Medulla oblongata (tissue), 1 donor: ENCODE measurements around the gene NR2C1.

Experiments used
- DNase-seq: peaks from one replicate; pipeline ENCODE4 v3.0.0-alpha.2; 2015; ENCODE audit errors: extremely low spot score

The NR2C1 gene

DNA sequence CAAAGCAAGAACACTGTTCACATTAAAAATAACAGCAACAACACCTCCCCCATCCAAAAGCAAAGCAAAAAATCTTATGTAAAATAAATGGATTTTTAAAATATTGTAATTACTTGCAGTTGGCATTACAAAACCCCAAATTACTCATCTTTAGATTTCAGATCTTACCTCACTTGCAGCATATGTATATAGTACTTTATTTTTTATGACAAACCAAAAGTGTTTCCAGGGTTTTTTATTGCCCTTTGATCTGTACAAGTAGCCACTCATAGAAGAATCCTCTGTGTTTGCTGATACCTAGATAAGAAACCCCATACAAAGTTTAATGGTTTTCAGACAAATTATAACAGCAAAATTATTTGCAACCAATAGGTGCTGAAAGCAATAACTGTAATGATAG, 12.2 kb upstream of the NR2C1 start:
- DNase-seq = no peak

DNA sequence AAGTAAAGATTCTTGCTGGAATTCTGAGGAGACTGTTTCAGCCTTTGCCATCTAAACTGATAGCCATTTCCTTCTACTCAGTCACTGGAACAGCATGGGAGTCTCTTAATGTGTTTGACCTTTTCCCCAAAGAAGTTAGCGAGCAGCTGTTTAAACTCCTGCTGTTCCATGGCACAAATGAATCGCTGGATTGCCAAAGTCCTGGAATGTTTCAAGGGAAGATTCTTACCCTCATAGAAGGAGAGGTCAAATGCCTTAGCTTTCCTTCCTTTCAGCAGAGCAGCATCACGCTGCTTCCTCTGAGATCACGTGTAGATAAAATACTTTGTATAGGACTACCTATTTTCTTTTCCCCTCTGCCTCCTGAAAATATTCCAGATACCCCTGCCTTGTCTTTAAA, 10.5 kb upstream of the NR2C1 start:
- peak; percentile 35 for DNase-seq

DNA sequence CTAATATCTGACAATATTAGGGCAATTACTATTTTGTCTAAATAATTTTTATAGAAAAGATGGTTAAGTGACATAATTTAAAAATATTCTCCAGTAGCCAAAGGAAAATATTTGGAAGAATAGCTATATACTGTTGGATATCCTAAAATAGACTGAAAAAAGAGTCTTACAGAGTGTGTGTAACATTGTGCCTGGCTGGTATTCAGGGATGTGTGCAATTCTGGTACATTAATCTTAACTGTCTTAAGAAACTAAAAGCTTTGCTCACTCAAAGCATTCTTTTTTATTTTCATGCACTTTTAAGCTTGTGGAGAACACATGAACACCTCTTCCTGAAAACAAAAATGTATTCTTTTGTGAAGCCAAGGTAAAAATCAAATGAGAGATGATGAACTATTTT, 10.1 kb upstream of the NR2C1 start:
- no peak for DNase-seq

DNA sequence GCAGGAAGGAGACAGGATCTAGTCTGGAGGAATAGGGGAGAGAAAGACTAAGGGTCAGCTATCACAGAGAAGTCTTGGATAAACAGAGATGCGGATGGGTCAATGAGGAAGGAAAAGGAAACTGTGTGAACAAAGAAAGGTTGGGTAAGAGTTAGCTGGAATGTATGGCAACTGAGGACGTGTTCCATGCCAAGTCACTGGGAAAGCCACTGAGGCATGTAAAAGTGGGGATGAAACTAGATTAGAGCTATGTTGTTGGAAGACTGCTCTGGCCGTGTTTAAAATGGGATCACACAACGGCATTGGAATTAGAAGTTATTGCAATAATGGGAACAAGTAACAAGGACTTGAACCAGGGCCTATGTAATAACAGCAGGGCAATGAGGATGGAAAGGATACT, 3.9 kb upstream of the NR2C1 start:
- no peak for DNase-seq

DNA sequence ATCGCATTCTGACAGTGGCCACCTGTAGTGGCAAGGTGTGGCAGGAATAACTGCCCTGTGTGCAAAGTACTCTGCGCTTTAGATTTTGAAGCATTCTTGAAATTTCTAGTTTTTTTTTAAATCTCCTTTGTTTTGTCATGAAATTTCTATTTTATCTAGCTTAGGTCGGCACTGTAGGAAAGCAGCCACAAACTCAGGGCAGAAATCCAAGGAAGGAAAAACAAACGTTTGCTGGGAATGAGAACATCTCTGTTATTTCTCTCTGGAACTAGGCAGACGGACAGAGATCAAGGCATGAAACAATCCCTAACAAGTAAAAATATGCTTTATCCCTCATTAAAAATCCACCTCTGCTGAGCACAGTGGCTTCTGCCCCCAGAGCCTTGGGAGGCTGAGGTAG, 1.3 kb upstream of the NR2C1 start:
- DNase-seq = peak; percentile 43

DNA sequence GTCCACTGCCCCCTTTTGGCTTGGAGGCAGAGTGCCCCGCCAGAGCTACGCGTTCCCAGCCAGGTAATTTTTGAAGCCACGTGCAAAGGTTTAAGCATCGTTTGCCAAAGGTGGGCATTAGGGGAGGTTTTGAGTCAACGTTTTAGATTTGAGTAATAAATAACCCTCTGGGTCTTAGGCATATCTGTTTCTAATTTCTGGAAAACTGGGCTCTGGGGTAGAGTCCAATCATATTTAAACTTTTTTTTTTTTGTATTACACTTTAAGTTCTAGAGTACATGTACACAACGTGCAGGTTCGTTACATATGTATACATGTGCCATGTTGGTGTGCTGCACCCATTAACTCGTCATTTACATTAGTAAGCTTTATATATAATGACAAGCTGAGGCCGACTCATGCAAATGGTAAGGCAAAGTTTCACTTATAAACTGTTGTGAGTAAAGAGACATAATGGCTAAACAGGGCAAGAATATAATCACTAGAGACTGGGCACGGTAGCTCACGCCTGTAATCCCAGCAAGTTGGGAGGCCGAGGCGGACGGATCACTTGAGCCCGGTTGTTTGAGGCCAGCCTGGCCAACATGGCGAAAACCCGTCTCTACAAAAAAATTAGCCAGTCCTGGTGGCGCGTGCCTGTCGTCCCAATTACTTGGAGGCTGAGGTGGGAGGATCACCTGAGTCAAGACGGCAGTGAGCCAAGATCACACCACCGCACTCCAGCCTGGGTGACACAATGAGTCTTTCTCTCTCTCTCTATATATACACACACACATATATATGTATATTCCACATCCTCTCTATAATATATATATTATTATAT, 491 bp upstream of the NR2C1 start:
- peak; percentile 13 for DNase-seq

DNA sequence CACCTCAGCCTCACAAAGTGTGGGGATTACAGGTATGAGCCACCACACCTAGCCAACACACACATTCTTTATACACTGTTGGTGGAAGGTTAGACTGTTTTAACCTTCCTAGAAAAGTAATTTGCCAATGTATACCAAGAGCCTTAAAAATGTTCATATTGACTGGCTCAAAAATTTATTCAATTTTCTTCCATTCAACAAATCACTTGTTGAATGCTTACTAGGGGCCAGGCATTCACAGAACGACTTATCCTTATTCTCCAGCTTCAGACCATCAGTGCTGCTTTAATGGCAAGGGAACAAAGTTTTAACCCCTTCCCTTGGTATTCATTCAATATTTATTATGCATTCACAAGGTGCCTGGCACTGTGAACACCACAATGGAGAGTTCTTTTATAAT, 3.0 kb downstream of the NR2C1 start:
- DNase-seq = no peak

DNA sequence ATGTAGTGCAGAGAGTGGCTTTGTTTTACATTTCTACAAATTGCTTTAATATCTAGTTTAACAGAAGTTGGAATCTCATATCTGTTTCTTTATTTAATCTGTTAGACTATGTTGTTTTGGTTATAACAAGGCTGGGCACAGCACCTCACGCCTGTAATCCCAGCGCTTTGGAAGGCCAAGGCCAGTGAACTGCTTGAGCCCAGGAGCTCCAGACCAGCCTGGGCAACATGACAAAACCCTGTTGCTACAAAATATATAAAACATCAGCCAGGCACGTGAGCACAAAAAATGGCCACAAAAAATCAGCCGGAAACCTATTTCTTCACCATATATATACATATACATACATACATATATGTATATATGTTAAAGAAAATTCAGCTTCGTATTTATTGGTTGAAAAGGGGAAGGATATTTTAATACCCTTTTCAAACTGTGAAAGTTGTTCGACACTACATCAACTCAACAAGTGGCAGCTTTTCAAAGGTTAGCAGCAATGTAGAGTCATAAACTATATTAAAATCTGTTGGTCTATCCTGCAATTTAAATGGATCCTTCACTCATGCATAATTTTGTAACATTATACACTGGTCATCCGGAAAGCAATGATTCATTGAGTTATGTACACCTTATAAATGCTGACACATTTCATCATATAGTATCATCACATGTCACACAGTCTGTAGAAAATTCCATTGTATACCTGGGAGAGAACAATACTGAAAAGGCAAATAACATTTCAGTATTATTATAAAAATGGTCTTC, 7.1 kb downstream of the NR2C1 start:
- DNase-seq = no peak

DNA sequence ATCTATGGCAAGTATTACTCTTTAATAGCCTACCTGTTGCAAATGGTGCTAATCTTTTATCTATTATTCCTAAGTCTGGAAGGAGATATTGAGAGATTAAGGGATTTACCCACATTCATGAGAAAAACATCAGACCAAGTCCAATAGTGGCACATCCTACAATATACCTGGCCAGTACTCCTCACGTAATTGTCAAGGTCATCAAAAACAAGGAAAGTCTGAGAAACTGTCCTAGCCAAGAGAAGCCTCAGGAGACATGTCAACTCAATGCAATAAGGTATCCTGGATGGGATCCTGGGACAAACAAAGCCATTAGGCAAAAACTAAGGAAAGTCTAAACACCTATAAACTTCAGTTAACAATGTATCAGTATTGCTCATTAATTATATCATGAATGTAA, 12.5 kb downstream of the NR2C1 start:
- no peak for DNase-seq

DNA sequence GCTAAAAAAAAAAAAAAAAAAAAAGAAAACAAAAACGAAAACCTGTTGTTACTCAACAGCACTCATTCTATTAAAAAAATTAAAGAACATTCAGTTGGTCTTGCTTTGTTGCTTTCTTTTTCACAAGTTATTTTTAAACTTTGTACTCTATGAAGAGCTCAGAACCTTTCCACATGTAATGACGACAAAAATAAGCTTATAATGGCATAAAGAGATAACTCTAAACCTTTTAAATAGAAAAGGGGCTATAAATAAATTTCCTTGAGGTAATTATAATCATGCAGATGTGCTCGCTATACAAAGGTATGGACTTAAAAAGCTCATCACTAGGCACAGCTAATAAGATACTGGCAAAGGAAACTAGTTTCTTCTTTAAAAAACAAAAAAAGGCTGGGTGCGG, 13.4 kb downstream of the NR2C1 start:
- no peak for DNase-seq

DNA sequence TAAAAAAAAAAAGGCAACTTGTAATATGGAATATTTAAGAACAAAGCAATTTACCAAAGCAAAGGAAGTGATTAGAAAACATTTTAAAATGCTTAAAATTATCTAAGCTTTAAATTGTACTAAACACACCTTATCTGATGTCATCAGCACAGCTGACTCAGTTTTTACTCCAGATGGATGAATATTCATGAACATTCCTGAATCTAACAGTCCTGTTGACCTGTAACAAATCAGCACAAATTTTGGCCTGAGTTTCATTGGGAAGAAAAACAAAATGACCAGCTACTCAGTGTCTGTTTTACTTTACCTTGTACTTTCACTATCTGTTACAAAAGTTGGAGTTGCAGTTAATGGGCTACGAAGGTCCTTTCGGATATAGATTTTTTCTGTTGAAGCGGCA, 16.0 kb downstream of the NR2C1 start:
- DNase-seq = no peak

DNA sequence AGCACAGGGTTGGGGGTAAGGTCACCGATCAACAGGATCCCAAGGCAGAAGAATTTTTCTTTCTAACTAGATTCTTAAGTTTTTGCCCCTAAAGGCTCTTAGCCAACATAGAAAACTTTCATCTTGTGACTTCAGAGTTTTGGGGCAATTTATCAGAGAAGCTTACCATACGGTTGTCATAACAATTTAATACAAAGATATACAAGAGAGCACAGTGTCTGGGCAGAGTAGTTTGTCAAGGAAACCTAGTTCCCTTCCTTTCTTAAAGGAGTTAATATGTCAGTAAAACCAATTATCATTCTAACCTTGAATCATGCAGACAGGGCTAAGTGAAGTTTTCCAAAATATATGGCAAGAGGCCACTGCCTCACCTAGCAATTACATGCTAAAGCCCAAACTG, 18.4 kb downstream of the NR2C1 start:
- no peak for DNase-seq

DNA sequence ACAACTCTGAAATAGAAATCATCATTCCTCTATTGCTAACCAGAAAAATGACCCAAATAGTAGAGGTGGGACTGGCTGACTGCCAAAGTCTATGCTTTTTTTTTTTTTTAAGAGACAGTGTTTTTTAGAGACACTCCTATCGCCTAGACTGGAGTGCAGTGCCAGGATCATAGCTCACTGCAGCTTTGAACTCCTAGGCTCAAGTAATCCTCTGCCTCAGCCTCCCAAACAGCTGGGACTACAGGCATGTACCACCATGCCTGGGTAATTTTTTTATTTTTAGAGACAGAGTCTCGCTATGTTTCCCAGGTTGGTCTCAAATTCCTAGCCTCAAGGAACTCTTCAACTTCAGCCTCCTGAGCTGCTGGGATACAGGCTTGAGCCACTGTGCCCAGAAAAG, 19.2 kb downstream of the NR2C1 start:
- DNase-seq = no peak

DNA sequence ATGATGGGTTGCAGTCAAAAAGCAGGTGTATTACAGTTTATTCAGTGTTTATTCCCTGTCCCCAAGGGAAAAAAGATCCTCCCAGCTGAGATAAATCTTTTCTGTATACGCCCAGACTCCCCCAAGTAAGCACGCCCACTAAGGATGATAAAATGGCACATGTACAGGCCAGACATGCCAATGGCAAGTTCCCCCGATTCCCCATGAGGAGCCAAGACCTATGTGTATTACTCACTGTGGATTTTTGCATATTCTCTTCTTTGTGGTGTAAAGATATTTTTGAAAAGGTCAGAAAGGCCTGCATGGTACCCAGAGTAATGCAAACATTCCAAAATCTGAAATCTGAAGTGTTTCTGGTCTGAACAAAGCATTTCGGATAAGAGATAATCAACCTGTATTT, 22.2 kb downstream of the NR2C1 start:
- no peak for DNase-seq

DNA sequence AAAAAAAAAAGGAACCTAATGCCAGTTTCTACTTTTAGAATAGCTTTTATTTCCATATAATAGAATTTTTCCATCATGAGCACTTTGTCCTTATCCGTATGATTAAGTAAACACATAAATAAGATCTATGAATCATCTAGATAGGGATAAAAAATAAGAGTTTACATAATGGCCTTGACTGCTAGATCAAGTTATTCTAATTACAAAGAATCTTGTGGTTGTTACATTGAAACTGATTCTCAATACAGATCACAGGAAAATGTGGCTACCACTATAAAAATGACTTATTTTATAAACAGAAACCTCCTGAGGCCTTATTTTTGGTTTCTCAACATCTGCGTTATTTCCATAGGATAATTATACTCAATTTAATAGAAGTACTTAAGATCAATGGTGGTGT, 35.5 kb downstream of the NR2C1 start:
- no peak for DNase-seq

DNA sequence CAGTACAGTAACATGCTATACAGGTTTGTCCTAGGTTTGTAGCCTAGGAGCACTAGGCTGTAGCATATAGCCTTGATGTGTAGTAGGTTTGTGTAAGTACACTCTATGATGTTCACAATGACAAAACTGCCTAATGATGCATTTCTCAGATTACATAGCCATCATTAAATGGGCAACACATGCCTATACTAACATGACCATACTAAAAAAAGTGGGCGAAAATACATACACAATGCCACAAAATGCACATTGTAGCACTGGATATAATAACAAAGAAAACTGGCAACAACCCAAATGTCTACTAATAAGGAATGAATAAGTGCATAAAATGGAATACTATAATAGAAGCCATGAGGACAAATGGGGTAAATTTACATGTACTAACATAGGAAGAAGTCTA, 38.7 kb downstream of the NR2C1 start:
- no peak for DNase-seq

DNA sequence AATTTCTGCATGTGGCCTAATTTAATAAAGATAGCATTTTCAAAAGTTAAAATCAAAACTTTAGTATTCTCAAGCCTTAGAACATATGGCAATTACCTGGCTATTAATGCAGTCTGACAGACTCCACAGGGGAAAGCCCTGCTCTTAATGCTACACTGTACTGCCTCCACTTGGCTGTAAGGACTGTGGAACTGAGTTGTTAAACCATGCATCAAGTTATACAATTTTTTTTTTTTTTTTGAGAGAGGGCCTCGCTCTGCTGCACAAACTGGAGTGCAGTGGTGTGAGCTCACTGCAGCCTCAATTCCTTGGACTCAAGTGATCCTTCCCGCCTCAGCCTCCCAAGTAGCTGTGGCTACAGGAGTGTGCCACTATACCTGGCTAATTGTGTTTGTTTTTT, 50.9 kb downstream of the NR2C1 start:
- no peak for DNase-seq

DNA sequence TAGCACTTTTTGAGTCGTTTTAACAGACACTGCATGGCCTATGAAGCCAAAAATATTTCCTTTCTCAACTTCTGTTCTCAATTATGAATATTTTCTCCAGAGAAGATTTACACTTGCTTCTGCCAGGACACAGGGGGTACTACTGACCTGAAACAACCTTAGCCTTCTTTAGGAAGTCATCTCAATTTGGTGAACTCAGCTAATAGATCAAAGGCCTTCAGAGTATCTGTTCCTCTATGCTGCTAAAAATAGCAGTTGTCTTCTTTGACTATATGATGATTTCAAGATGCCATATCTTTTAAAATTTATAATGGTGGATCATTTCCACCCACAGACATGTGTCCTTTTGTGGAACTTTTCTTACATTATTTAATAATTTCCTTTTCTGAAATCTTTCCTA, 55.9 kb downstream of the NR2C1 start:
- no peak for DNase-seq

DNA sequence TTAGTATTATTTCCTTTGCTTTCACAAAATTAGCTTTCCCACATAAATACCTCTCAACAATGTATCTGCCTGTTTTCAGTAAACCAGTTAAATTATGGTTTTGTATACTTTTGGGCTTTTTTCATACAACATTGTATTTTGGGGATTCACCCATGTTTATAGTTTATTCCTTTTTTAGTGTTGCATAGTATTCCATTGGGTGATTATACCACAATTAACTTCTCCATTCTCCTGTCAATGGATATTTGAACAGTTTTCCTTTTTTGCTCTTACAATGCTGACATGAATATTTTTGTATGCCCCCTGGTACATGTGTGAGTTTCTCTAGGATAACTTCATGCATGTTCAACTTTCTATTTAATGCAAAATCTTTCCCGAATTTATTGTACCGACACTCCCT, 57.3 kb downstream of the NR2C1 start:
- DNase-seq = no peak

DNA sequence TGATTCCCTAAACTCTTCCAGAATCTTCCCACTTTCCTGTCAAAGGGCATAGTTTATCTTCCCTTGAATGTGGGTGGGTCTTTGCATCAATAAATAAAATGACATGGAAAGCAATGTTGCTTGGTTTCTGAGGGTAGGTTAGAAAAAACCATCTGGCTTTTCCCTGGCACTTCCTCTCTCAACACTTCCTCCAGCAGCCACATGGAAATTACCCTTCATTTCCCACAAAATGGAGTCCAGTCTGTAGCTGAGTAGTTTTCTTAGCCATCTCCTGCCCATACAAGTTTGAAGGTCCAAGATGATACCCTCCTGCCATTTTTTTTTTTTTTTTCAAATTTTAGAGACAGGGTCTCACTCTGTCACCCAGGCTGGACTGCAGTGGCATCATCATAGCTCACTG, 58.9 kb downstream of the NR2C1 start:
- DNase-seq = no peak

DNA sequence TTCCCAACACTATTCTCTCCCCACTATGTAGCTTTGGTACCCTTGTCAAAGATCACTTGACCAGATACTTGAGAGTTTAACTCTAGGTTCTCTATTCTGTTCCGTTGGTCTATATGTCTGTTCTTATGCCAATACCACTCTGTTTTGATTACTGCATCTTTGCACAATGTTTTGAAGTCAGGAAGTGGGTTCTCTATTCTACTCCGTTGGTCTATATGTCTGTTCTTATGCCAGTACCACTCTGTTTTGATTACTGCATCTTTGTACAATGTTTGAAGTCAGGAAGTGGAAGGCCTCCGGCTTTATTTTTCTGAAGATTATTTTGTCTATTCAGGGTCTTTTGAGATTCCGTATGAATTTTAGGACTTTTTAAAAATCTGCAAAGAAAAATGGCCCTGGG, 67.2 kb downstream of the NR2C1 start:
- DNase-seq = no peak

DNA sequence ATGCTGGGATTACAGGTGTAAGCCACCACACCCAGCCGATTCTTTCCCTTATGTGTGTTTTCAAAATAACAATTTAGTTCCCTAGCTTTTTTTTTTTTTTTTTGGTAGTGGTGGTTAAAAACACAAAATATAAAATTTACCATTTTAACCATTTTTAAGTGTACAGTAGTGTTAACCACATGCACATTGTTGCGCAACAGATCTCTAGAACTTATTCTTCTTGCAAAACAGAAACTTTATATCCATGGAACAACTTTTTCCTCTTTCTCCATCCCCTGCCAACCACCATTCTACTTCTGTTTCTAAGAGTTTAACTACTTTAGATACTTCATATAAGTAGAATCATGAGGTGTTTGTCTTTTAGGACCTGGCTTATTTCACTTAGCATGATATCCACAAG, 68.8 kb downstream of the NR2C1 start:
- no peak for DNase-seq

DNA sequence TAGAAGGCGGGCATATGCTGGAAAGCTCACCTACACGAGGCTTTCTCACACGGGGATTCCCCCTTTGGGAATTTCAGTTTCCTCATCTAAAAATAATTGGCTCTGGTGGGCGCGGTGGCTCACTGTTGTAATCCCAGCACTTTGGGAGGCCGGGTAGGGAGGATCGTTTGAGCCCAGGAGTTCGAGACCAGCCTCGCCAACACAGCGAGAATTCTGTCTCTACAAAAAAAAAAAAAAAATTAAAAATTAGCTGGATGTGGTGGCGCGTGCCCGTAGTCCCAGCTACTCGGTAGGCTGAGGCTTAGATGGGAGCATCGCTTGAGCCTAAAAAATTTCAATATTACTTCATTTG, 69.5 kb downstream of the NR2C1 start:
- DNase-seq = no peak
